Measurements from ENCODE around the gene TMPRSS9. TPM values are rescaled to one million over a fixed set of nuclear protein-coding genes. Genes with fewer than 3 reads are reported as not detected.
A peak's percentile ranks its signal among the peaks of the same experiment; 100 is the strongest.
"Not testable (repeated sequence)": the region's sequence is repeated elsewhere in the genome, so short reads cannot be mapped to it uniquely, and the experiment has no call there.

Gene TMPRSS9
- total RNA-seq, 2 experiments from 2014 or later, result not detected

DNA sequence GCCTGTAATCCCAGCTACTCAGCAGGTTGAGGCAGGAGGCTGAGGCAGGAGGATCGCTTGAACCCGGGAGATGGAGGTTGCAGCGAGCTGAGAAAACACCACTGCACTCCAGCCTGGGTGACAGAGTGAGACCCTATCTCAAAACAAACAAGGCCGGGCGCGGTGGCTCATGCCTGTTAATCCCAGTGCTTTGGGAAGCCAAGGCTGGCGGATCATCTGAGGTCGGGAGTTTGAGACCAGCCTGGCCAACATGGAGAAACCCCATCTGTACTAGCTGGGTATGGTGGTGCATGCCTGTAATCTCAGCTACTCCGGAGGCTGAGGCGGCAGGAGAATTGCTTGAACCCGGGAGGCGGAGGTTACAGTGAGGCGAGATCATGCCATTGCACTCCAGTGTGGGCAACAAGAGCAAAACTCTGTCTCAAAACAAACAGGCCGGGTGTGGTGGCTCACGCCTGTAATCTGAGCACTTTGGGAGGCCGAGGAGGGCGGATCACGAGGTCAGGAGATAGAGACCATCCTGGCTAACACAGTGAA is 35.3 kb downstream of the TMPRSS9 start:
- DNase-seq; H3K36me3 Mint-ChIP-seq (ENCODE audit: low read depth); H3K27ac Mint-ChIP-seq; CTCF ChIA-PET; H3K27me3 Mint-ChIP-seq (ENCODE audit: low read depth); H3K9me3 Mint-ChIP-seq: not testable (repeated sequence)
- Mint-ChIP-seq H3K4me3 (peak overlapping the region; percentile 63), H3K4me1 (ENCODE audit: low read depth) (peaks cover 15% of the 10 kb centered on the region)
- intact Hi-C loops (cut with micrococcal nuclease), result loop anchor here (2.0 kb wide), 1 partner anchor 213 kb away; no protein-coding TSS in a partner anchor

DNA sequence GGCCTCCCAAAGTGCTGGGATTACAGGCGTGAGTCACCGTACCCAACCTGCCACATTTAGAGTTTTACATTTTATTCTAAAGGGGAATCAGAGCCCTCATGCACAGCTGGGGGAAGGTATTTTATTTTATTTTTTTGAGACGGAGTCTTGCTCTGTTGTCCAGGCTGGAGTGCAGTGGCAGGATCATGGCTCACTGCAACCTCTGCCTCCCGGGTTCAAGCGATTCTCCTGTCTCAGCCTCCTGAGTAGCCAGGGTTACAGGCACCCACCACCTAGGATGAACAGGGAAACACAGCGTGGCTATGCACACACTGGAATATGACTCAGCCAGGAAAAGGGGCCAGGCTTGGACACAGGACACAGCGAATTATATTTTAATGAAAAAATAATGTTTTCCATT is 37.1 kb downstream of the TMPRSS9 start:
- CTCF ChIA-PET, result interaction anchor here (0.6 kb wide), 1 partner anchor 327 kb away, joined by 3 read pairs; no protein-coding TSS in a partner anchor
- H3K9me3 Mint-ChIP-seq; H3K36me3 Mint-ChIP-seq (ENCODE audit: low read depth); intact Hi-C loops (cut with micrococcal nuclease); H3K27me3 Mint-ChIP-seq (ENCODE audit: low read depth); H3K4me3 Mint-ChIP-seq; H3K27ac Mint-ChIP-seq; DNase-seq: not testable (repeated sequence)
- peaks cover 13% of the 10 kb centered on the region for H3K4me1 Mint-ChIP-seq (ENCODE audit: low read depth)

DNA sequence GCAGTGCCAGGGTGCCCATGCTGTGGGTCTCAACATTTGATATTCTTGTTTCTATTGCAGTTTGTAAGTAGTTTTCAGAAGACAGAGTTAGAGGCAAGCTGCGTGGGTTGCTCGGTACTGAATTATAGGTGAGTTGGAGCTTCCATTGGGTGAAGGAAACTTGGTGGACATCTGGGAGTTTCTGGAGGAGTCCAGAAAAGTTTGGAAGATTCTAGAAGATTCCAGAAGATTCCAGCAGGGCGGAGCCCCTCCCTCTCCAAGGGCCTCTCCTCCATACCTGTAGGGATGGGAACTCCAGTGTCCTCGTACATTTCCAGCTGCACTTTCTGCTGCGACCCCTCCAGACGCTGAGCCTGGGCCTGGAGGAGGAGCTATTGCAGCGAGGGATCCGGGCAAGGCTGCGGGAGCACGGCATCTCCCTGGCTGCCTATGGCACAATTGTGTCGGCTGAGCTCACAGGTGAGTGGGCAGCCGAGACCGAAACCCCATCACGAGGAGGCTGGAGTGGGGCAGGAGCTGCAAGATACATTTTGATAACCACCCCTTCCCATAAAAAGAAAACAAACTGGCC is 38.8 kb downstream of the TMPRSS9 start:
- intact Hi-C loops (cut with micrococcal nuclease), result no loop called here
- H3K9me3 Mint-ChIP-seq, result no peaks in the 10 kb centered on the region
- H3K4me1 Mint-ChIP-seq (ENCODE audit: low read depth), result peaks cover 11% of the 10 kb centered on the region
- H3K36me3 Mint-ChIP-seq (ENCODE audit: low read depth), result no peaks in the 10 kb centered on the region
- no peak overlapping the region for H3K27ac Mint-ChIP-seq
- CTCF ChIA-PET, result no interaction called here
- DNase-seq, result no peak
- H3K27me3 Mint-ChIP-seq (ENCODE audit: low read depth), result no peaks in the 10 kb centered on the region
- H3K4me3 Mint-ChIP-seq, result no peak overlapping the region

DNA sequence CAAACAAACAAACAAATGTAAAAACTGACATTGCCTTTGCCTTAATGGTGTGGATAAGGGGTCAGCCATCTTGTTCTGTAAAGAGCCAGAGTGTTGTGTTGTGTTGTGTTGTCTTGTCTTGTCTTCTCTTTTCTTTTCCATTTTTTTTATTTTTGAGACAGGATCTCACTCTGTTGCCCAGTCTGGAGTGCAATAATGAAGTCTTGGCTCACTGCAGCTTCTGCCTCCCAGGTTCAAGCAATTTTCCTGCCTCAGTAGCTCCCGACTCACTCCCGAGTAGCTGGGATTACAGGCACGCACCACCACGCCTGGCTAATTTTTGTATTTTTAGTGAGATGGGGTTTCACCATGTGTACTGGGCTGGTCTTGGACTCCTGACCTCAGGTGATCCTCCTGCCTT is 39.5 kb downstream of the TMPRSS9 start:
- DNase-seq, result no peak
- CTCF ChIA-PET, result no interaction called here
- intact Hi-C loops (cut with micrococcal nuclease), result no loop called here
- Mint-ChIP-seq H3K36me3 (ENCODE audit: low read depth) (no peaks in the 10 kb centered on the region), H3K27me3 (ENCODE audit: low read depth) (no peaks in the 10 kb centered on the region), H3K9me3 (no peaks in the 10 kb centered on the region), H3K4me1 (ENCODE audit: low read depth) (peaks cover 5% of the 10 kb centered on the region), H3K27ac (no peak overlapping the region), H3K4me3 (no peak overlapping the region)

DNA sequence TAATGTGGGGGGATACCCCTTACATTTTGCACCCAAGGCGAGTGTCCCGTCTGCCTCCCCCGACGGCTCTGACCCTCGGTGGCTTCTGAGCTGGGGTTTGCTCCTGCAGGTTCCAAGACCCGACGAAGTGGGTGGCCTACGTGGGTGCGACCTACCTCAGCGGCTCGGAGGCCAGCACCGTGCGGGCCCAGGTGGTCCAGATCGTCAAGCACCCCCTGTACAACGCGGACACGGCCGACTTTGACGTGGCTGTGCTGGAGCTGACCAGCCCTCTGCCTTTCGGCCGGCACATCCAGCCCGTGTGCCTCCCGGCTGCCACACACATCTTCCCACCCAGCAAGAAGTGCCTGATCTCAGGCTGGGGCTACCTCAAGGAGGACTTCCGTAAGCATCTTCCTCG is 48.2 kb downstream of the TMPRSS9 start:
- CTCF ChIA-PET, result interaction anchor here (0.7 kb wide), 1 partner anchor 193 kb away, joined by 3 read pairs; no protein-coding TSS in a partner anchor
- DNase-seq, result no peak
- no peaks in the 10 kb centered on the region for H3K36me3 Mint-ChIP-seq (ENCODE audit: low read depth)
- peaks cover 5% of the 10 kb centered on the region for H3K27me3 Mint-ChIP-seq (ENCODE audit: low read depth)
- H3K27ac Mint-ChIP-seq, result no peak overlapping the region
- H3K4me1 Mint-ChIP-seq (ENCODE audit: low read depth), result no peaks in the 10 kb centered on the region
- no peaks in the 10 kb centered on the region for H3K9me3 Mint-ChIP-seq
- H3K4me3 Mint-ChIP-seq, result no peak overlapping the region
- intact Hi-C loops (cut with micrococcal nuclease), result no loop called here

DNA sequence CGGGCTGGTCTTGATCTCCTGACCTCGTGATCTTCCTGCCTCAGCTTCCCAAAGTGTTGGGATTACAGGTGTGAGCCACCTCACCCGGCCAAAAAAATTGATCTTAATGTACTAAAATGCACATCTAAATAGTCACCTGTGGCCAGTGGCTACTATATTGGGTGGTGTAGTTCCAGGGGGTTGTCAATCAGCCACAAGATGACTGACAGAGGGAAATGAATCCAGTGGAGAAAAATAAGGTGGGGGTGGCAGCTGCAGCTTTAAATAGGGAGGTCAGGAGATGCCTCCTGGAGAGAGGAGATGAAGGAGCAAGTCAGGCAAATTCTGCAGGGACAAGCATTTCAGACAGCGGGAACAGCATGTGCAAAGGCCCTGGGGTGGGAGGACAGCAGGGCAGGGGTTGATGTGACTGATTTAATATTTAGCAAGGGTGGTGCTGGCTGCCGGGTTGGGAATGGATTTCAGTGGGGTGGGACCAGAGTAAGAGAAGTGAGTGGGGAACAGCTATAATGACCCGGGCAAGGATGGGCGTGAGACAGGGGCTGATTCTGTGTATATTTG is 49.4 kb downstream of the TMPRSS9 start:
- Mint-ChIP-seq H3K4me3 (no peak overlapping the region), H3K9me3 (no peaks in the 10 kb centered on the region), H3K27ac (no peak overlapping the region), H3K36me3 (ENCODE audit: low read depth) (no peaks in the 10 kb centered on the region), H3K4me1 (ENCODE audit: low read depth) (no peaks in the 10 kb centered on the region), H3K27me3 (ENCODE audit: low read depth) (peaks cover 5% of the 10 kb centered on the region)
- no peak for DNase-seq
- intact Hi-C loops (cut with micrococcal nuclease), result no loop called here
- CTCF ChIA-PET, result interaction anchor here (0.8 kb wide), 1 partner anchor 17 kb away, joined by 4 read pairs; no protein-coding TSS in a partner anchor

DNA sequence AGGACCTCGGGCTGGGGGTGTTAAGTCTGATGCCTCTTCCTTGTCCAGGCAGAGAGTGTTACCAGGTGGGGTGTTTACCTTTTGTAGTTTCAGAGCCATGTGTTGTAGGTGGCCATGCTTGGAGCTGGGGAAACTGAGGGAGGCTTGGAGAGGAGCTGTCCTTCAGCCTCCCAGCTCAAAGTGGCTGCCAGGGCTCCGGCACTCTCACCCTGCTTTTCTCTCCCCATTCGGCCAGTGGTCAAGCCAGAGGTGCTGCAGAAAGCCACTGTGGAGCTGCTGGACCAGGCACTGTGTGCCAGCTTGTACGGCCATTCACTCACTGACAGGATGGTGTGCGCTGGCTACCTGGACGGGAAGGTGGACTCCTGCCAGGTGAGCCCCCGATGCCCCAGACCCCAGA is 50.0 kb downstream of the TMPRSS9 start:
- Mint-ChIP-seq H3K4me1 (ENCODE audit: low read depth) (no peaks in the 10 kb centered on the region), H3K36me3 (ENCODE audit: low read depth) (no peaks in the 10 kb centered on the region), H3K9me3 (no peaks in the 10 kb centered on the region), H3K27ac (peak overlapping the region; percentile 42), H3K27me3 (ENCODE audit: low read depth) (peaks cover 5% of the 10 kb centered on the region), H3K4me3 (no peak overlapping the region)
- intact Hi-C loops (cut with micrococcal nuclease), result no loop called here
- CTCF ChIA-PET, result interaction anchor here (0.8 kb wide), 1 partner anchor 18 kb away, joined by 4 read pairs; no protein-coding TSS in a partner anchor
- no peak for DNase-seq

DNA sequence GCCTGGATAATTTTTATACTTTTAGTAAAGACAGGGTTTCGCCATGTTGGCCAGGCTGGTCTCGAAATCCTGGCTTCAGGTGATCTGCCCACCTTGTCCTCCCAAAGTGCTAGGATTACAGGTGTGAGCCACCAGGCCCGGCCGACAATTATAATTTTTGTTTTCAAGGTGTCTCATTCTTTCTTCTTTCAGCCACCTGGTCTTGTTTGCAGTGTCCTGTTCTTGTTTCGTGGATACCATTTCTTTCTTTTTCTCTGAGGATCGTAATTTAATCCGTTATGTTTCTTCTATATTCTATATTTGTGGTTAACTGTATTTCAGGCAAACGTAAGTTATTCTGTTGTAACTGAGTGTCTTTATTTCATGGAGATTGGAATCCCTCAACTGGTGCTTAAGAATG is 51.6 kb downstream of the TMPRSS9 start:
- H3K36me3 Mint-ChIP-seq (ENCODE audit: low read depth), result peaks cover 2% of the 10 kb centered on the region
- H3K27ac Mint-ChIP-seq, result no peak overlapping the region
- intact Hi-C loops (cut with micrococcal nuclease), result no loop called here
- no peaks in the 10 kb centered on the region for H3K4me1 Mint-ChIP-seq (ENCODE audit: low read depth)
- no peak overlapping the region for H3K4me3 Mint-ChIP-seq
- CTCF ChIA-PET, result interaction anchor here (0.7 kb wide), 1 partner anchor 10 kb away, joined by 4 read pairs; no protein-coding TSS in a partner anchor
- H3K27me3 Mint-ChIP-seq (ENCODE audit: low read depth), result peaks cover 5% of the 10 kb centered on the region
- H3K9me3 Mint-ChIP-seq, result no peaks in the 10 kb centered on the region
- DNase-seq, result no peak

DNA sequence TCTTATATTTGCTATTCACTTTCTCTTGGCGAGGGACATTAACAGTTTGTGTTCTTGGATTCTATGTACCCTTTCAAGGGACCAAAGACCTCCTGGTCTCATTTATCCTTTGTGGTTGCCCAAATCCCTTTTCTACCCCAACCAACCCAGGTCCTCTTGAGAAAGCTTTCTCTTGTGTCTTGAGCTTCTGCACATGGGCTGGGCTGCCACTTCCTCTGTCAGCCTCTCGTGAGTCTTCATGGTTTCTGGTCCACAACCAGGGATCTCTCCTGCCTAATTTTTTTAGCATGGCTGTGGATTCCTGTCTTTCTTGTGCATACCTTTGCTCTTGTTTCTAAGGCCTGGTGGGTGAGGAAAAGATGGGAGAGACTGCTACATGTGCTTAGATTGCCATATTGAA is 52.4 kb downstream of the TMPRSS9 start:
- Mint-ChIP-seq H3K9me3 (no peaks in the 10 kb centered on the region), H3K27ac (no peak overlapping the region), H3K27me3 (ENCODE audit: low read depth) (peaks cover 5% of the 10 kb centered on the region), H3K36me3 (ENCODE audit: low read depth) (peaks cover 4% of the 10 kb centered on the region), H3K4me3 (no peak overlapping the region), H3K4me1 (ENCODE audit: low read depth) (no peaks in the 10 kb centered on the region)
- CTCF ChIA-PET, result interaction anchor here (0.7 kb wide), 1 partner anchor 11 kb away, joined by 4 read pairs; no protein-coding TSS in a partner anchor
- intact Hi-C loops (cut with micrococcal nuclease), result no loop called here
- DNase-seq, result no peak

DNA sequence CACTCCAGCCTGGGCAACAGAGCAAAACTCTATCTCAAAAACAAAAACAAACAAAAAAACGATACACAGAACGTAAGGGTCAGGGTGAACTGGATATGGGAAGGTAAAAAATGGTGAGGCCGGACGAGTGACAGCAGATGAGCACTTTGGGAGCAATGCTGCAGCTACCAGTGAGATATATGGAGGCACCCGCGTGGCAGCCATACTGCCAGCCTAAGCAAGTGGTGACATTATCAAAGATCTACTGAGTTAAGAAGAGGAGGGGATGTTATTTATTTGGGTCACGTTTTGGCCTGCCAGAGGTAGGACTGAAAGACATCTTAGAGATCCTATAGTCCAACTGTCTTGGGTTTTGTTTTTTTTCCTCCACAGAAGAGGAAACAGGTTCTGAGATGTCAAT is 53.1 kb downstream of the TMPRSS9 start:
- CTCF ChIA-PET, result no interaction called here
- Mint-ChIP-seq H3K36me3 (ENCODE audit: low read depth) (peaks cover 8% of the 10 kb centered on the region), H3K4me1 (ENCODE audit: low read depth) (no peaks in the 10 kb centered on the region), H3K4me3 (no peak overlapping the region), H3K27ac (no peak overlapping the region), H3K9me3 (no peaks in the 10 kb centered on the region), H3K27me3 (ENCODE audit: low read depth) (peaks cover 5% of the 10 kb centered on the region)
- intact Hi-C loops (cut with micrococcal nuclease), result no loop called here
- no peak for DNase-seq

DNA sequence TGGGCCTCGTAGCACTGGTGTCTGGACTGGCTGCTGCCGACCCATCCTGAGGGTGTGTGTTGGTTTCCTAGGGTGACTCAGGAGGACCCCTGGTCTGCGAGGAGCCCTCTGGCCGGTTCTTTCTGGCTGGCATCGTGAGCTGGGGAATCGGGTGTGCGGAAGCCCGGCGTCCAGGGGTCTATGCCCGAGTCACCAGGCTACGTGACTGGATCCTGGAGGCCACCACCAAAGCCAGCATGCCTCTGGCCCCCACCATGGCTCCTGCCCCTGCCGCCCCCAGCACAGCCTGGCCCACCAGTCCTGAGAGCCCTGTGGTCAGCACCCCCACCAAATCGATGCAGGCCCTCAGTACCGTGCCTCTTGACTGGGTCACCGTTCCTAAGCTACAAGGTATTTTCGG is 53.6 kb downstream of the TMPRSS9 start:
- CTCF ChIA-PET, result no interaction called here

DNA sequence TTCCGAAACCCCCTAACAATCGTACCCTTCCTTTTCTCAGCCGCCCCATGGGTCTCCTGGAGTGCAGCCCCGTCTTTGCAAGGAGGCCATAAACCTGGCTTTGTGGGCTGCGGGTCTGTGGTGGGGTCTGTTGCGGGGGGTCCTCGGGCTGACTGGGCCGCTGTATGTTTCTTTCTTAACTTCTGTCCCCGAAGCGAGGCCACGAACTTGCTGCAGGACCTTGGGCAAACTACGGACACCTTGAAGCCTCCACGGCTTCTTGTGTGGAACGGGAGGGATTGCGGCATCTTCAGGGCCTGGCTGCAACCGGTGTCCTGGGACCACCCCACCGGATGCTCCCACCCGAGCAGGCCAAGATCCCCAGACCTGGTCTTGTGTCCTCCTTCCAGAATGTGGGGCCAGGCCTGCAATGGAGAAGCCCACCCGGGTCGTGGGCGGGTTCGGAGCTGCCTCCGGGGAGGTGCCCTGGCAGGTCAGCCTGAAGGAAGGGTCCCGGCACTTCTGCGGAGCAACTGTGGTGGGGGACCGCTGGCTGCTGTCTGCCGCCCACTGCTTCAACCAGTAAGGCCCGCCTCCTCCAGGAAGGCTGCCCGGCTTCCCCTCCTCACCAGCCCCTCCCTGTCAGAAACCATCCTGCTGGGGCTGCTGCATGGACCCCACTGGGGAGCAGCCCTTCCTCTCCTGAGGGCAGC is 55.4 kb downstream of the TMPRSS9 start:
- intact Hi-C loops (cut with micrococcal nuclease), result no loop called here
- CTCF ChIA-PET, result no interaction called here
- DNase-seq, result no peak
- Mint-ChIP-seq H3K9me3 (no peaks in the 10 kb centered on the region), H3K4me3 (no peak overlapping the region), H3K36me3 (ENCODE audit: low read depth) (peaks cover 8% of the 10 kb centered on the region), H3K27me3 (ENCODE audit: low read depth) (no peaks in the 10 kb centered on the region), H3K4me1 (ENCODE audit: low read depth) (no peaks in the 10 kb centered on the region), H3K27ac (peak overlapping the region; percentile 13)

More for the DNA sequence above, 53.6 kb downstream of the TMPRSS9 start:
- Mint-ChIP-seq H3K9me3 (no peaks in the 10 kb centered on the region), H3K27me3 (ENCODE audit: low read depth) (peaks cover 5% of the 10 kb centered on the region), H3K27ac (no peak overlapping the region), H3K36me3 (ENCODE audit: low read depth) (peaks cover 8% of the 10 kb centered on the region), H3K4me1 (ENCODE audit: low read depth) (no peaks in the 10 kb centered on the region), H3K4me3 (no peak overlapping the region)
- intact Hi-C loops (cut with micrococcal nuclease), result no loop called here
- no peak for DNase-seq

DNA sequence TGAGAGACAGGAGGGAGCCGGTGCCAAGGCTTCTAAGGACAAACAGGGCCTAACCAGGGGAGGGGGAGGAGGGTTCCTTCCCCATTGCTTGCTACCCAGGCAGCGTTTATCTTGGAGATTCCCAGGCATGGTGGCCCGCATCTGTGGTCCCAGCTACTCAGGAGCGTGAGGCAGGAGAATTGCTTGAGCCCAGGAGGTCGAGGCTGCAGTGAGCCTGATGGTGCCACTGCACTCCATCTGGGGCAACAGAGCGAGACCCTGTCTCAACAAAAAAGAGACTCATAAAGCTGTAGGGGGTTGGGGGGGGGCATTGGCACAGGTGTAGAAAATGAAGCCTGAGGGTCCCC is 55.9 kb downstream of the TMPRSS9 start:
- Mint-ChIP-seq H3K9me3 (no peaks in the 10 kb centered on the region), H3K4me3 (no peak overlapping the region), H3K4me1 (ENCODE audit: low read depth) (no peaks in the 10 kb centered on the region), H3K36me3 (ENCODE audit: low read depth) (peaks cover 8% of the 10 kb centered on the region), H3K27ac (no peak overlapping the region), H3K27me3 (ENCODE audit: low read depth) (no peaks in the 10 kb centered on the region)
- intact Hi-C loops (cut with micrococcal nuclease), result no loop called here
- CTCF ChIA-PET, result no interaction called here
- DNase-seq, result no peak

Measured in activated naive CD4-positive, alpha-beta T cell treated with anti-CD3 and anti-CD28 coated beads for 36 hours (primary cell).